Measurements from ENCODE around the gene LHFPL6.

- TF ChIP-seq CTCF (conservative IDR thresholded peaks at IDR 0.05), result no peak
- no peak for TF ChIP-seq EZH2 (IDR thresholded peaks at IDR 0.05; ENCODE audit: low read depth)
Observed at GRCh38 chr13:39329182-39329639, 273.8 kb downstream of the LHFPL6 start.

Data from PC-9 (cell line).